Myocyte (in vitro differentiated cells): ENCODE measurements around the gene IFIH1. TPM values are rescaled to one million over a fixed set of nuclear protein-coding genes. Genes with fewer than 3 reads are reported as not detected.

Source experiments
- DNase-seq: peaks from one replicate; pipeline ENCODE4 v3.0.0-alpha.2; 2012; ENCODE audit warnings: low read depth
- polyA plus RNA-seq: library from polyadenylated mRNA; unstranded; fragments of >200 nt; gene quantifications from one replicate; pipeline ENCODE4 v1.2.1, GENCODE V29; 2012; ENCODE audit warnings: missing spikeins
- total RNA-seq: library from RNA; depleted of rRNA; stranded (reverse); fragments of >200 nt; gene quantifications from 2 replicates; pipeline ENCODE4 v1.2.3, GENCODE V29; 2014

The IFIH1 gene
- 4.5 and 5.1 TPM in 2 replicates for total RNA-seq
- polyA plus RNA-seq: 1.7 TPM

DNA sequence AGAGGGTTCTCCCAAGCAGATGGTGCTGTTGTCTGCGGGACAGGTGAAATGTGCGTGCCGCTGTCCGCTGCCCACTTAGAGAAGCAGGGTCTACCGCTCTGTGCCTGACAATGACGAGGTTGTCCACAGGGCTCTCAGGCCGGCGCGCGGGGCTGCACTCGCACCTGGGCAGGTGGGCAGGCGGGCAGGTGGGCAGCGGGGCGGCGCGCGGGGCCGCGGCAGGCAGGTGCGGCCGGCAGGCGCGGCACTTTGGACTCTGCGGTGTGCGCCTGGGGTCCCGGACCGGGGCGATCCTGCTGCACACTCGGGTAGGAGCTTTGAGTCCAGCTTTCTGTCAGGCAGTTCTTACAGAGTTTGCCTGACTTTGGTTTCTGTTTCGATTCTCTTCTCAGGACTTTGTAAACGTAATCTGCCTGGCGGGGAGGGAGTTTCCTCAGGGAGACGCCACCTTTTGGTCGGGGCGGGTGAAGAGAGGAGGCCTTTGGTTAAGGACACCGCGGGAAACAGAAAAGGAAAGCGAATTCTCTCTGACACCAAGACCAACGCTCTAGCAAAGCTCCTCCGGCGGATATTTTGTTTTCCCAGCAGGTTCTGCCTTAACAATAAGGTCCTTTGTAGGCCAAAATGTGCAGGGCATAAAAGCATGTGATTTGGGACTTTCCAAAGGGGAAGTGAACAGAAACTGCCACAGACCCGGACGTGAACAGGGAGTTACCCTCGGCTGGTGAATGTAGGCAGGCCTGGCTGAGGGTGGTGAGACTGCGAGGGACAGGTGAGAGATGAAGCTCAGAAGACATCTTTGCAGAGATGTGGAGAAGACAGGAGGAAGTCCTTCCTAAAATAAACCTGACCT lies at the start of gene IFIH1:
IFIH1 (minus strand) TSS at position 357 of the 853 bp plus-strand sequence. CDS start 377 bp downstream, outside the sequence.
- peak; percentile 90 for DNase-seq

DNA sequence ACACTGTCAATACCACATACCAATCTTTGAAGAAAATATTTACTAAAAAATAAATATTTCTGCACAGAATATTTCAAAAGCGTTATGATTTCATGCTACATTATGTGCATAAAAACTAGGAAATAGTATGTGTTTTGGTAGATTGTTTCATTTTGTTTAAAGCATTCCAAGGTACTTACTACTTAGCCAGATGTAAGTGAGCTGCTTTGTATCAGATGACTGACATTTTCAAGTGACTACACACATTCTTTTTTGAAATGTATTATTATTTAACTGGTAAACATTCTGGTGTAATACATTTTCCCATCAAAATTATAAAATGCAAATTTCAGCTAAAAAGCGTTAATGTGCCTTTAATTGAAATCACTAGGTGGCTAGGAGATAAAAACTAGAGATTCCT lies 46.9 kb upstream of the IFIH1 start:
- DNase-seq: no peak

DNA sequence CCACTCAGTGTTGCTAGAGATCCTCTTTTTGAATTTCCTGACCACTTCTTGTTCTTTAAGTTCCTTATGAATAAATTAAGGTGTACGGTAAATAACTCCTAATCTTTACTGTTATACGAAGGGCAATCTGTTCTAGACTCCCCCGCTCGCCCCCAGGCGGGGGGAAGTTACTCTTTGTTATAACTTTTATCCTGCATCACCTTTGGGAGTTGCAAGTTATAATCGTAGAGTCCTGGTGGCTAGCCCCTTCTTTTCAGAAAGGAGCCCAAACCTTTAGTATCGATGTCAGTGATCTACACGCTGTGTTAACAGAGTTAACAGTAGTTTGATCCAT lies 26.1 kb upstream of the IFIH1 start:
- no peak for DNase-seq

DNA sequence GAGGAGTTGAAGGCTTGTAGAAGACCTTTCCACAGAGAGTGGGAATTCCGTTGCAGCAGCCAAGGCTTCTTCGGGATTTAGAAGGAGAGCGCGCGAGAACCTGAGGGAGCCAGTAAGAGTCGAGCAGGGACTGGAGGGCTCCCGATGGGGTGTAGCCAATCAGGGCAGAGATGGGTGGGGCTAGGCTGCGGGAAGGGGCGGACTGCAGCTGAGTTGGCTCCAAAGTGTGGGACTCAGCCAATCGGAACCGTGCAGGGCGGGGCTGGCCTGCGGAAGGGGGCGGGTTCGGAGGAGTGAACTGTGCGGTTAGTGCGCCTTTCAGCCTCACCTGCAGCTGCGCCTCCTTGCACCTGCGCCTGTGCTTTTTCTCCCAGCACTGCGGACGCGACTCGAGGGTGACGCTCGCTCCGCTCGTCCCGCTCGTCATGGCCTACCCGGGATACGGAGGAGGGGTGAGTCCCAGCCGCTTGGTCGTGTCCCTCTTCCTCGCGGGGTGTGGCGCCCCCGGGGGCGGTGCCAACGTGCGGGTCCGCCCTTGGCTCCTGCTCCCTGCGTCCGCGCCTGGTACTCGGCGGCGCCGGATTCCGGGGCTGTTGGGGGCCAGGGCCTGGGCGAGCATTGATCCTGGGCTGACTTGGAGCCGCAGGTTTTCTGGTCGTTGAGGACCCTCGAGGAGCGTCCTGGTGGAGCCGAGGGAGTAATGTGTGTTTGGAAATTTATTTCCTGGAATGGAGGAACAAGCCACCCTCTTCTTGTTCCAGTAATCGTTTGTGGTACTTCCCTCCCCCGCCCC lies 25.5 kb upstream of the IFIH1 start, which contains the start of gene GCA:
GCA (plus strand) TSS at position 309 of the 793 bp plus-strand sequence; CDS start at position 426, 117 bp downstream.
- peak; percentile 85 for DNase-seq

DNA sequence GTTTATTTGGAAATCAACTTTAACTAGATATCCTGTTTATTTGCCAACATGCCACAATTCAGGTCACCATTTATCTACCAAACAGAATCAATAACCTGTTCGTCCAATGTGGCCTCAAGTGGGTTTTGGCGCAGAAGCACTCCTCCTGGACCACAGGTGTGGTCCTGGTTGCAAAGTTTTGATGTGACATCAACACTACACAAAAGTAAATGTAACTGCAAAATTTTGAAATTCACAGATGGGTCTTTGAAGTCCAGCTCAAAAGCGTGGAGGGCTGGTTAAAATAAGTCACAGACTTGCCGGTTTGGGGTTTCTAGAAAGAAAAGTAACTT lies 25.0 kb upstream of the IFIH1 start:
- no peak for DNase-seq

DNA sequence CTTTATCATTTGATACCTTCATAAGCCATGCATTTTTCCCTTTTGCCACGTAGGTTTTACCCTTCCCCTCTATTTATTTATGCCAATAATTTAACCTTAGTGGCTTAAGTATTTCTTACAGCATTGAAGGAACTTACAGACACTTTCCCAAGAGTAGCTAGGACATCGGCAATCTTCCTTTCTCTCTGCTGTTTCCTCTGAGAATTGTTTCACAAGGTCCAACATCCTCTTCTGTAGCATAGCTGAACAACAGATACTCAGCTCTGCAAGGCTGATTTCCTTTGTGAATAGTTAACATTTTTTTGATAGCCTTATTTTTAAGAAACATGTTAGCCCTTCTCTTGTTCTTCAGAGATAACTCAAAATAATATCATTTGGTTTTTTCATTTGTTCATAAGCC lies 24.4 kb upstream of the IFIH1 start:
- DNase-seq: no peak

DNA sequence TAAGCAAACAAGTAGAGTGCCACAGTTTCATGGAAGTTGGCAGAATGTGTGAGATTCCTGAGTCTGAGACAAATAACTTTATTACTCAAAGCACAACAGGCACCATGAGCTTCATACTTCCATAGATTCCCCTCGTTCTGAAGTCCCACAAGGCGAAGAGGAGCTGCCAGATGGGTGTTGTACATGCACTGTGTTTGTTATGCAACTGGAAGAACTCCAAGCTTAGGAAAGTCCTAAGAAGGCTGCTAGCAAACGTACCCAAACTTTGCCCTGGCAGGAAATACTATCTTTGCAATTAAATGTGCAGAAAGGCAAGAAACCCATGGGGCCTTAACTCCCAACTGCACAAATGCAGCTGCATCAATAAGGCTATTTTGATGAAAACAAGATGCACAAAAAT lies 23.8 kb upstream of the IFIH1 start:
- DNase-seq: no peak

DNA sequence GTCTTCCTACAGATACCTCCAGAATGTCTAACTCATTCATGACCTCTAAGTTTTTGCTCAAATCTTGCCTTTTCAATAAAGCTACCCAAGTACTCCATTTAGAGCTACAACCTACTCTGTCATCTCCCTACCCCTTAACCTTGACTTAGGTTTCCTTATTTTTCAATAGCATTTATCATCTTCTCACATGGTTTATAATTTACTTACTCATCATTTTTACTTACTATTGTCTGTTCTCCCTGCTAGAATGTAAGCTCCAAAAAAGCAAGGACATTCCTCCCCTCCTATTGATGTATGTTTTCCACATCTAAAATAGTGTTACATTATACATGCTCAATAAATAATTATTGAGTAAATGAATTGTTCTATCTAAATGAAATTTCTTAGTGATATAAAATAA lies 22.3 kb upstream of the IFIH1 start:
- no peak for DNase-seq

DNA sequence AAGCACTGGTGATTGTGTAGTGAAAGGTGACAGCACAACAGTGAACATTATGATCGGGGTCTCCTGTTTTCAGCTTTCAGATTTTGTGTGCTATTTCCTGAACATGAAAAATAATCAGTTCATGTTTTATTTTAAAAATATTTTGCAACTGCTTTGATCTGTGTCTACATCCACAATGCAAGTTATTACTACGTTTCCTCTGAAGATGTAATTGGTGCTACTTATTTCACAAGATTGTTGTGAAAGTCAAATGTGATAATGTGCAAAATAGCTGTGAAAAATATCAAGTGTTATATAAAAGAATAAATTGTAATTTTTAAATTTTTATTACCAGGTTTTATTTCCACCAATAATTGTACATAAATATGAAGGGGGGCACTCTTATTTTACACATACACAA lies 19.4 kb upstream of the IFIH1 start:
- no peak for DNase-seq

DNA sequence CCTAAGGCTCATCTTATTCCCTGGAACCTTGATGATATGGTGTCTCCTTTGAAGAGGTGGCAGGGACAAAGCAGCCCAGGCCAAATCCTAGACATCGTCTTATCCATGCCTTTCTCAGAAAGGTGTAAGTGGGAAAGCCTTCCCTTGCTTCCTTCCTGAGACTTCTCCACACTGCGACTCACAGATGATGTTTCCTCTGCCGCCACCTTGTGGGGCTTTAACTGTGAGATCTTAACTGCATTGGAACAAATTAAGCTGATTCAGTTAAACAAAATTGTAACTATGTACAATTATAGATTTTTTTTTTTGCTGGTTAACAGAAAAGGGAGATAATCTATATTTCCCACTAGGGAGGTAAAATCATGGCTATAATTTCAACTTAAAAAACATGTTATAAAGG lies 15.5 kb upstream of the IFIH1 start:
- DNase-seq: peak; percentile 31

DNA sequence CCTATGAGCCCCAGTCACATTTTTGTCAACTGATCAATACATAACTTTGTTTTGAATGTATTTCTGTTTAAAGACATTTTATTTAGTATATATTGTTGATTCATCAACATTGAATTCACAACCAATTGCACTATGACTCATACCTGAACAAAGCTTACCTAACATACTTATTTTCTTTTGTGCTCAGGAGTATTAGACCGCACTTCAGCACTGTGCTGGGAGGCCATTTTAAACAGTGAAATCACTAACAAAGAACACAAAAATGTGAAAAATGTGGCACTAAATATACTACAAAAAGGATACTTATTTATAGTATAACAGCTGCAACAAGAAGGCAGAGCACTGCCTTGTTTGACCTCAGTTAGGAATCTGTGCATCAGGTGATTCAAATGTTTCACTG lies 12.4 kb upstream of the IFIH1 start:
- peak; percentile 19 for DNase-seq

DNA sequence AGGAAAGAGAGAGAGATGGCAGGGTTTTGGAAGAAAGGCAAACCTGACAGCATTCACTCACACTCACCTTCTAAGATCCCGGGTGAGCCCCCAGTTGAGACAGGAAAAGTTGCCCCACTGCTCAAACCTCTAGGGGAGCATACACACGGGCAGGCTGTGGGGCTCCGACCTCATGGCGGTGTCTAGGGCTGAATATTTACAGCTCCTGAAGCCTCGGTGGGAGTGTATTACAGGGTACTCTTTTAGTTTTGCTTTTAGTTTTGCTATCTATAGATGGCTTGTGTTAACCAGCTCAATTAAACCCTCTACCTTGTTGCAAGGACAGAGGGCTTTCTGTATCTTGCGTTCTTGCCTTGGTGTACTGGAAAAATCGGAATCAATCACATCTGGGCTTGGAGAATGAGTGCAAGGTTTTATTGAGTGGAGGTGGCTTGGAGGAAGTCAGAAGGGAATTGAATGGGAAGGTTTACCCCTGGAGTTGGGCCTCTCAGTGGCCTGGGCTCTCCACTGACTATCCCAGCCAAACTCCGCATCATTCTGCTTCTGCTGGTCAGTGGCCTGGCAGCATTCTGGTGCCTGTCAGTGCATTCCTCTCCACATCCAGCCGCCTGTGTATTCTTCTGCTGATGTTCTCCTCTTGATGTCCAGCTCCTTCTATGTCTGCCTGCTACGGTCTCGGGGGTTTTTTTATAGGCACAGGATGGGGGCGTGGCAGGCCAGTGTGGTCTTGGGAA lies 10.1 kb upstream of the IFIH1 start:
- DNase-seq: no peak

DNA sequence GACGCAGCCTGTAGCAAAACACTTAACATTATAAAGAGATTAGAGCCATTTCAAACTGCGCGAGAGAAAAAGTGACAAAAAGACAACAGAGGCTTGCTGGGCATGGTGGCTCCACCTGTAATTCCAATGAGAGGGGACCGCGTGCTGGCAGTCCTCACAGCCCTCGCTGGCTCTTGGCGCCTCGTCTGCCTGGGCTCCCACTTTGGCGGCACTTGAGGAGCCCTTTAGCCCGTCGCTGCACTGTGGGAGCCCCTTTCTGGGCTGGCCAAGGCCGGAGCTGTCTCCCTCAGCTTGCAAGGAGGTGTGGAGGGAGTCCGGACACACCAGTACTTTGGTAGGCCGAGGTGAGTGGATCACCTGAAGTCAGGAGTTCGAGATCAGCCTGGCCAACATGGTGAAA lies 9.3 kb upstream of the IFIH1 start:
- no peak for DNase-seq

DNA sequence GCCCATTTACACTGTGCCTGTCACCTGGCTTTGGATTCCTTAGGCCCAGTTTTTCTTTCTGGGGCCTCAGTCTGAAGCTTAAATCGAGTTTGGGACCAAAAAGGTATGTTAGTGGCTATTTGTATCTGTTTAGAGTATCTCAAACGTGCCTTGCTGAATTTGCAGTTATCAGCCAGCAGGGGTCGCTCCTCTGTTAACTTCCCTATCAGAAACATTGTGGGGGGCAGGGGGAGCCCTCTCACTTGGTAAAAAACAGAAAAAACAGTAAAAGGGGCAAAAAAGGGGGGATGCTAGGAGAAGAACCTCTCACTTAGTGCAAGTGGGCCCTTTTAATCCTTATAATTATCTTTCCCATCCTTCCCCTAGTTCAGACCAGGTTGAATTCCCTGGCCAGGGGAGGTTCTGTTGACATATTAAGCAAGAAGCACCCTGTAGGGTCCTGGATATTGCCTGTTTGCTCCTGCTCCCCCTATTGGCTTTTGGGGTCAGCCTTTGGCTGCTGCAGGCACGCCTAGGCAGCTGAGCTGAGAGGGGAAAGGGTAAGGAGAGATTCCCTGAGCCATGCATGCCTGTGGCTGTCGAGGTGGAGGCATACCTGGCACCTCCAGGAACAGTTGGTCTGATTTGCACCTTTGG lies 8.8 kb upstream of the IFIH1 start:
- no peak for DNase-seq

DNA sequence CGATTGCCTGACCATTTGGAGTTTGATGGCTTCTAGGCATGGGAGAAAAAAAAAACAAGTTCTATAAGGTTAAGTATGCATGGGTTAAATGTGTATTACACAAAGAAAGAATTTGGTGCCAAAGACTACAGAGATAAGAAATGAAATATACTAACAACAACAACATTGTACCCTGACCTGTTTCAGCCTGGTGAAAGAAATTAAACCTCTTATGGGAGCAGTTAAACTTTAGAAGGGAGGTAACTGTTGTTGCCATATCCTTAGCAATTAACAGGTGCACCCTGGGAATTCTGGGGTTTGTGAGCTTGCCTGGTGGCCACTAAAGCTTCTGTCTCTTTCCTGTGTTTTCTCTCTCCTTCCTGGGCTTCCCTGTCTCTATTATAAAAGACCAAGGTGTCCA lies 6.5 kb upstream of the IFIH1 start:
- no peak for DNase-seq

DNA sequence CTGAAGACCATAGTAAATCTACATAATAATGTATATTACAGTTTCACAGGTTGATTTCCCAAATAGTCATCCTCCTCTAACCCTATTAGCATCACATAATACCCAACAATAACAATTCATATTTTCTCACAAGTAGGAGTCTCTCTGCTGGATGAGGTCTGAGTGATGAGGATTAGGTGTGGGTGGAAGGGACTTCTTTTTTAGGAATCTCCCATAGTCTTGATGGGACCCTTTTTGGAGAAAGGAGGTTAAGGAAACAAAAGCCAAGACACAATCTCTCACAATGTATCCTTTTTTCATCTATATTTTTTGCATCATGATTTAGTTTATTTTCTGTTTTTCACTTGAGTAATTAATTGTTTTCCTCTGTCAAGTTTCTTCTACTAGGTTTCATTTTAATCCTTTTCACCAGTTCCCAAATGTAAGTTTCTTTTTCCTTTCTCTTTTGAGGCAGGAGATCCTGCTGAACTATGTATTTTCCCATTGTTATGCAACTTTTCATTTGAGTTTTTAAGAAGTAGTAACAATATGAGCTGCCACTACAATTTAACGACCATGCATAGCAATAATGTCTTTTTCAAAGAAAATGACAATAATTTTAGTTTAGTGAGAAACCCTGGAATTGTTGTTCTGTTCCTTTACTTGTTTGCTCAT lies 2.5 kb upstream of the IFIH1 start:
- no peak for DNase-seq

DNA sequence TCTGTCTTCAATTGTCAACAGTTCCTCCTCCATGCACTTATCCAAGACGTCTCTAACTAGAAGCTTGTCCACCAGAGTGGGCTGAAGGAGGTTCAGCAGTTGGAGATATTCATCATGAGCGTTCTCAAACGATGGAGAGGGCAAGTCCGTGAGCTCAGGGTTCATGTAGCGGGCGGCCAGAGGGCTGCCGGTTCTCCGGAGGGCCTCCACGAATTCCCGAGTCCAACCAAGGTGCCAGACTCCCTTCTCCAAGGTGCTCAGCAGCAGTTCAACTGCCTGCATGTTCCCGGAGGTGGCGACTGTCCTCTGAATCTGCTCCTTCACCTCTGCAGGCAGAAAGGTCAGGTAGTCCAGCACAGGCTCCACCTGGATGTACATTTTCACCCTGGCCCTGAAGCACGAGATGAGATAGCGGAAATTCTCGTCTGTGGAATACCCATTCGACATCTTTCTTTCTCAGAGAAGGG lies 590 bp downstream of the IFIH1 start:
- DNase-seq: peak; percentile 36

DNA sequence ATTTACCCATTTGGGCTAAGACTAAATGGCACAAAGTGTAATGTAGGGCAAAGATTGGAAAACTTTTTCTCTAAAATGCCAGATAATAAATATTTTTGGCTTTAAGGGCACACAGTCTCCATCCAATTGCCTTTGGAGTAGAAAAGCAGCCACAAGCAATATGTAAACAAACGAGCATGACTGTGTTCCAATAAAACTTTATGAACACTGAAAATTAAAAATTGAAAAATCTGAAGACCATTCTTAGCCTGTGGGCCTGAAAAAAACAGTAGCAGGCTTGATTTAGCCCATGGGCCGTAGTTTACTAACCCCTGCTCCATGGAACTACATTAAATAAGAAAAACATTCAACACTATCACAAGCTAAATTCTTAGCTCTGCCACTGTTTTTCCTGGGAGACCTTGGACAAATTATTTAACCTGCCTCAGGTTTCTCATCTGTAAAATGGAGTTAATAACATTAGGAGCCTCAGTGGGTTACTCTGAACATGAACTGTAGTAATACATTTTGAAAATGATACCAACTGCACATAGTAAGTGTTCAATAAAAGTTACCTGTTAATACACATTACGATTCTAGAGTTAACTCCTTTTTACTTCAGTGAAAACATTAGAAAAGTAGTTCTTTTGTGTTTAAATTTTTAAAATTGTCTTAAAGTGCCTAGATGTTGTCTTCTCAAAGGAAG lies 1.3 kb downstream of the IFIH1 start:
- no peak for DNase-seq

DNA sequence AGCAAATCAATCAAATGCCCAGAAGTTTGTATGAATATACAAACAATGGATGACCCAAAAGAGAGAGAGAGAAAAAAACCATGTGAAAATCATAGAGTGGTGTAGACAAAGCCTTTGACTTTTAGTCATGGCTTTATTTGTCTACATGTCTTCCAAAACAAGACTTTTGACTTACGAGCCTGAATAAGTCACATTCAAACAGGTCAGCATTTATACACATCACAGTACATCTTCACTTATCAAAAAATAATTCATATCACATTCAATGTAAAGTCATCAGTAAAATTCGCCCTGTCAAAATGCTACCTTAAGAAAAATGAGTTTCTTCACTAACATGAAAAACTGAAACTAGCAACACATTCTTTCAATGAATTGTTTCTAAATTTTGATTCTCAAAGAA lies 1.9 kb downstream of the IFIH1 start:
- no peak for DNase-seq

DNA sequence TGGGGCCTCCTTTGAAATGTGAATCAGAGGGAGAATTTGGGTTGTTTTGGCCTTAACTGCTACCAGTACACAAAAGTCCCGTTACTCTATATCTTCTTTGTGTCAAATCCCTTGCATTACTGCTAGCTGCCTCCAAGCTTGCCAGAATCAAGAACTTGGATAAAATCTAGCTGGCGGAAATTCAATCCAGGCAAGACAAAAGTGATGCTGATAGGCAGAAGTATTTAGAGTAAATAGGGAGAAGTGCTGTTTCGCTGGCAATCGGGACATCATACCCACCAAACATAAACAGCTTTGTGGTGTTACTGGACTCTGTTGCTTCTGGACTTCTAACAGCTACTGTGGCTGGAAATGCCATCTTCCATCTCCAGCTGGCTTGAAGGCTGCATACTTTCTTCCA lies 2.5 kb downstream of the IFIH1 start:
- DNase-seq: no peak
